Measurements from ENCODE around the gene GNAL. TPM values are rescaled to one million over a fixed set of nuclear protein-coding genes. Genes with fewer than 3 reads are reported as not detected.
"Not testable (repeated sequence)": the region's sequence is repeated elsewhere in the genome, so short reads cannot be mapped to it uniquely, and the experiment has no call there.

GNAL gene
- total RNA-seq, 1 experiment from 2014 or later, result 28.4 TPM

GRCh38 chr18:11919522-11919921 lies 230.5 kb downstream of the GNAL start:
- intact Hi-C loops (cut with micrococcal nuclease; ENCODE audit: unreplicated experiment); H3K4me1 ChIP-seq; H3K27ac Mint-ChIP-seq (ENCODE audit: unreplicated experiment); H3K27me3 Mint-ChIP-seq (ENCODE audit: insufficient read depth, unreplicated experiment); H3K4me3 ChIP-seq (ENCODE audit: low read depth, low read length); H3K4me3 Mint-ChIP-seq (ENCODE audit: unreplicated experiment); H3K9me3 ChIP-seq; CTCF ChIA-PET; BruUV-seq (replicated peaks); POLR2A ChIA-PET; DNase-seq; H3K27me3 ChIP-seq (replicated peaks; ENCODE audit: control insufficient read depth, insufficient read depth, low read length); H3K36me3 Mint-ChIP-seq (ENCODE audit: insufficient read depth, unreplicated experiment); H3K36me3 ChIP-seq (ENCODE audit: control insufficient read depth, insufficient read depth, low read length); H3K9me3 Mint-ChIP-seq (ENCODE audit: unreplicated experiment): not testable (repeated sequence)
- H3K4me1 Mint-ChIP-seq (ENCODE audit: low read depth, unreplicated experiment), result peaks cover 19% of the 10 kb centered on the region

DNA sequence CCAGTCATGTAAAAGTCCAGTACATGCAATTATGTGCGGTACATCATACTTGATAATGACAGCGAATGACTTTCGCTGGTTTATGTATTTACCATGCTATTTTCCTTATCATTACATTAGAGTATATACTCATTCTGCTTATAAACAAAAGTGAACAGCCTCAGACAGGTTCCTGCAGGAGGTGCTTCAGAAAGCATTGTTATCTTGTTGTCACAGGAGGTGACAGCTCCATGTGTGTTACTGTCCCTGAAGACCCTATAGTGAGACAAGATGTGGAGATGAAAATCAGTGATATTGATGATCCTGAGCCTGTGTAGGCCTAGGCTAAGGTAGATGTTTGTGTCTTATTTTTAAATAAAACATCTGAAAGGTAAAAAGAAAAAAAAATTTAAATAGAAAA lies 234.4 kb downstream of the GNAL start:
- no peak for DNase-seq
- intact Hi-C loops (cut with micrococcal nuclease; ENCODE audit: unreplicated experiment), result no loop called here
- H3K36me3 Mint-ChIP-seq (ENCODE audit: insufficient read depth, unreplicated experiment), result peaks cover 5% of the 10 kb centered on the region
- H3K27ac Mint-ChIP-seq (ENCODE audit: unreplicated experiment), result no peak overlapping the region
- peaks cover 31% of the 10 kb centered on the region for H3K4me1 Mint-ChIP-seq (ENCODE audit: low read depth, unreplicated experiment)
- Histone ChIP-seq H3K4me3 (ENCODE audit: low read depth, low read length) (no peak overlapping the region), H3K4me1 (peaks cover 33% of the 10 kb centered on the region), H3K27me3 (replicated peaks; ENCODE audit: control insufficient read depth, insufficient read depth, low read length) (no peaks in the 10 kb centered on the region), H3K36me3 (ENCODE audit: control insufficient read depth, insufficient read depth, low read length) (no peaks in the 10 kb centered on the region), H3K9me3 (peaks cover 4% of the 10 kb centered on the region; the same call in 1 of the 2 replicates)
- H3K27me3 Mint-ChIP-seq (ENCODE audit: insufficient read depth, unreplicated experiment), result no peaks in the 10 kb centered on the region
- H3K9me3 Mint-ChIP-seq (ENCODE audit: unreplicated experiment), result no peaks in the 10 kb centered on the region
- BruUV-seq (replicated peaks), result no TSS peak
- H3K4me3 Mint-ChIP-seq (ENCODE audit: unreplicated experiment), result no peak overlapping the region
- CTCF ChIA-PET, result no interaction called here
- TF ChIP-seq, protein P1, sequence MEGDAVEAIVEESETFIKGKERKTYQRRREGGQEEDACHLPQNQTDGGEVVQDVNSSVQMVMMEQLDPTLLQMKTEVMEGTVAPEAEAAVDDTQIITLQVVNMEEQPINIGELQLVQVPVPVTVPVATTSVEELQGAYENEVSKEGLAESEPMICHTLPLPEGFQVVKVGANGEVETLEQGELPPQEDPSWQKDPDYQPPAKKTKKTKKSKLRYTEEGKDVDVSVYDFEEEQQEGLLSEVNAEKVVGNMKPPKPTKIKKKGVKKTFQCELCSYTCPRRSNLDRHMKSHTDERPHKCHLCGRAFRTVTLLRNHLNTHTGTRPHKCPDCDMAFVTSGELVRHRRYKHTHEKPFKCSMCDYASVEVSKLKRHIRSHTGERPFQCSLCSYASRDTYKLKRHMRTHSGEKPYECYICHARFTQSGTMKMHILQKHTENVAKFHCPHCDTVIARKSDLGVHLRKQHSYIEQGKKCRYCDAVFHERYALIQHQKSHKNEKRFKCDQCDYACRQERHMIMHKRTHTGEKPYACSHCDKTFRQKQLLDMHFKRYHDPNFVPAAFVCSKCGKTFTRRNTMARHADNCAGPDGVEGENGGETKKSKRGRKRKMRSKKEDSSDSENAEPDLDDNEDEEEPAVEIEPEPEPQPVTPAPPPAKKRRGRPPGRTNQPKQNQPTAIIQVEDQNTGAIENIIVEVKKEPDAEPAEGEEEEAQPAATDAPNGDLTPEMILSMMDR (IDR thresholded peaks at IDR 0.05; ENCODE audit: insufficient read depth in 1 of 2, low read depth in 1 of 2, low read length in 1 of 2, severe bottlenecking in 1 of 2, unreplicated experiment in 1 of 2), result no peak
- POLR2A ChIA-PET, result no interaction called here

DNA sequence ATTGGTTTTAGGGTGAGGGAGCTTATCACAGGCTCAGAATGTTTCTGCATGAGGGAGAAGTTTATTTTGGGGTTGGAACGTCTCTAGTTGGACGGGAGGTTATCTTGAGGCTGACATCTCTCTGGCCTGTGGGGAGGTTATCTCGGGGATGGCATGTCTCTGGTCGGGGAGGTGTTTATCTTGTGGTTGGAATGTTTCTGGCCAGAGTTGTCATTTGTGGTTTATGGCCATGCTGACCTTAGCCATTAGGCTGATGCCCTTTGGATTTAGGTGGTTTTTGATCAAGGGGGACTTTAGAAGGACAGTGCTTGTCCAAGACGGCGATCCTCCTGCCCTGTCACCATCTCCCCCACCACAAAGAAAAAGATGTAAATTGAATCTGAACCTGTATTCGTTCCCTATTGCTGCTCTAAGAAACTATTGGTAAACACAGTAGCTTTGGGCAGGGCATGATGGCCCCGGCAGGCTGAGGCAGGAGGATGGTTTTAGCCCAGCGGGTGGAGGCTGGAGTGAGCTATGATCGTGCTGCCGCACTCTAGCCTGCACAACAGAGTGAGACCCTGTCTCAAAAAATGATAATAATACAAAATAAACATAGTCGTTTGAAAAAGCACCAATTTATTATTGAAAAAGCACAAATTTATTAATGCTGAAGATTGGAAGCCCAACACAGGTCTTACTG lies 236.9 kb downstream of the GNAL start:
- H3K36me3 ChIP-seq (ENCODE audit: control insufficient read depth, insufficient read depth, low read length), result no peaks in the 10 kb centered on the region
- peak; percentile 76 to 88 for DNase-seq
- Mint-ChIP-seq H3K36me3 (ENCODE audit: insufficient read depth, unreplicated experiment) (peaks cover 5% of the 10 kb centered on the region), H3K9me3 (ENCODE audit: unreplicated experiment) (no peaks in the 10 kb centered on the region), H3K4me3 (ENCODE audit: unreplicated experiment) (peak overlapping the region; percentile 9), H3K27ac (ENCODE audit: unreplicated experiment) (peak overlapping the region; percentile 42), H3K4me1 (ENCODE audit: low read depth, unreplicated experiment) (peaks cover 31% of the 10 kb centered on the region), H3K27me3 (ENCODE audit: insufficient read depth, unreplicated experiment) (no peaks in the 10 kb centered on the region)
- intact Hi-C loops (cut with micrococcal nuclease; ENCODE audit: unreplicated experiment), result loop anchor here (1.0 to 2.0 kb wide), 2 partner anchors 17 to 39 kb away; partner anchors contain the start of gene MPPE1
- no peak overlapping the region for H3K4me3 ChIP-seq (ENCODE audit: low read depth, low read length)
- H3K4me1 ChIP-seq, result peaks cover 33% of the 10 kb centered on the region
- POLR2A ChIA-PET, result no interaction called here
- TF ChIP-seq, protein P1 (IDR thresholded peaks at IDR 0.05; ENCODE audit: insufficient read depth in 1 of 2, low read depth in 1 of 2, low read length in 1 of 2, severe bottlenecking in 1 of 2, unreplicated experiment in 1 of 2), result no peak
- H3K27me3 ChIP-seq (replicated peaks; ENCODE audit: control insufficient read depth, insufficient read depth, low read length), result no peaks in the 10 kb centered on the region
- BruUV-seq (replicated peaks), result no TSS peak
- CTCF ChIA-PET, result interaction anchor here (0.9 to 1.1 kb wide), 3 partner anchors 38 to 271 kb away, joined by 3 to 4 read pairs (median 4); no protein-coding TSS in a partner anchor
- H3K9me3 ChIP-seq, result peaks cover 4% of the 10 kb centered on the region; the same call in 1 of the 2 replicates

Data from Caco-2 (cell line).